Common myeloid progenitor, CD34-positive (primary cell): Measurements from ENCODE around the gene RNF144A.

Experiments used
- CTCF ChIA-PET: fragments of 350-600 bp; sonication (Branson Sonifier 250); formaldehyde crosslinking; loops from one replicate; lab custom pipeline; 2021; ENCODE audit warnings: antibody characterized with exemption; lab: Charles Lee
- POLR2A ChIA-PET: fragments of 350-600 bp; sonication (Branson Sonifier 250); formaldehyde crosslinking; loops from one replicate; lab custom pipeline; 2021; ENCODE audit warnings: antibody characterized with exemption; lab: Charles Lee
- DNase-seq, 3 donors: peaks; one replicate each; pipeline versions ENCODE4 v3.0.0 to v3.0.0-alpha.2; 2013
- H3K27ac ChIP-seq, 2 experiments: 1 replicate in 1 of 2; 2 replicates in 1 of 2; pipeline ENCODE4 v1.7.0; 2013; ENCODE audit warnings: inconsistent platforms in 2 of 2, low read length in 2 of 2, mild to moderate bottlenecking in 2 of 2, low read depth in 1 of 2, moderate library complexity in 1 of 2; ENCODE audit not compliant: severe bottlenecking in 2 of 2, insufficient read depth in 1 of 2, poor library complexity in 1 of 2
- H3K27me3 ChIP-seq, 5 experiments: replicated peaks in 2 of 5; 1 replicate in 3 of 5; 2 replicates in 2 of 5; pipeline versions ENCODE4 v1.6.1 to v1.7.0; 2013; ENCODE audit warnings: low read length in 4 of 5, mild to moderate bottlenecking in 2 of 5, moderate library complexity in 2 of 5, inconsistent platforms in 1 of 5; ENCODE audit not compliant: insufficient read depth in 5 of 5, control insufficient read depth in 4 of 5
- H3K36me3 ChIP-seq, 4 experiments: 1 replicate in 2 of 4; 2 replicates in 2 of 4; pipeline versions ENCODE4 v1.6.1 to v1.7.0; 2013; ENCODE audit warnings: low read length in 3 of 4, control low read depth in 1 of 4, mild to moderate bottlenecking in 1 of 4; ENCODE audit not compliant: control insufficient read depth in 4 of 4, insufficient read depth in 4 of 4
- H3K4me1 ChIP-seq, 4 experiments: 1 replicate in 3 of 4; 2 replicates in 1 of 4; pipeline versions ENCODE4 v1.6.1 to v1.7.1; 2013; ENCODE audit warnings: low read length in 3 of 4, mild to moderate bottlenecking in 3 of 4, control low read depth in 1 of 4, inconsistent platforms in 1 of 4, moderate library complexity in 1 of 4; ENCODE audit not compliant: control insufficient read depth in 4 of 4, insufficient read depth in 4 of 4; ENCODE audit errors: control extremely low read depth in 1 of 4
- H3K4me3 ChIP-seq, 7 experiments: 1 replicate in 4 of 7; 2 replicates in 3 of 7; pipeline versions ENCODE4 v1.5.1 to v1.7.0; 2013; ENCODE audit warnings: mild to moderate bottlenecking in 7 of 7, low read length in 6 of 7, moderate library complexity in 6 of 7, inconsistent platforms in 2 of 7, low read depth in 2 of 7, control low read depth in 1 of 7; ENCODE audit not compliant: insufficient read depth in 4 of 7, control insufficient read depth in 1 of 7; ENCODE audit errors: extremely low read depth in 1 of 7
- H3K9me3 ChIP-seq, 5 experiments: 1 replicate in 4 of 5; 2 replicates in 1 of 5; pipeline versions ENCODE4 v1.6.1 to v1.7.1; 2013; ENCODE audit warnings: low read length in 4 of 5, mild to moderate bottlenecking in 2 of 5, inconsistent platforms in 1 of 5, low read depth in 1 of 5, moderate library complexity in 1 of 5; ENCODE audit not compliant: control insufficient read depth in 4 of 5, insufficient read depth in 2 of 5; ENCODE audit errors: control extremely low read depth in 1 of 5
- WGBS: methylation state at CpG from one replicate; pipeline ENCODE4 v1.1.5; 2013; ENCODE audit not compliant: insufficient coverage; 5-methylcytosine and 5-hydroxymethylcytosine counted together

RNF144A gene

DNA sequence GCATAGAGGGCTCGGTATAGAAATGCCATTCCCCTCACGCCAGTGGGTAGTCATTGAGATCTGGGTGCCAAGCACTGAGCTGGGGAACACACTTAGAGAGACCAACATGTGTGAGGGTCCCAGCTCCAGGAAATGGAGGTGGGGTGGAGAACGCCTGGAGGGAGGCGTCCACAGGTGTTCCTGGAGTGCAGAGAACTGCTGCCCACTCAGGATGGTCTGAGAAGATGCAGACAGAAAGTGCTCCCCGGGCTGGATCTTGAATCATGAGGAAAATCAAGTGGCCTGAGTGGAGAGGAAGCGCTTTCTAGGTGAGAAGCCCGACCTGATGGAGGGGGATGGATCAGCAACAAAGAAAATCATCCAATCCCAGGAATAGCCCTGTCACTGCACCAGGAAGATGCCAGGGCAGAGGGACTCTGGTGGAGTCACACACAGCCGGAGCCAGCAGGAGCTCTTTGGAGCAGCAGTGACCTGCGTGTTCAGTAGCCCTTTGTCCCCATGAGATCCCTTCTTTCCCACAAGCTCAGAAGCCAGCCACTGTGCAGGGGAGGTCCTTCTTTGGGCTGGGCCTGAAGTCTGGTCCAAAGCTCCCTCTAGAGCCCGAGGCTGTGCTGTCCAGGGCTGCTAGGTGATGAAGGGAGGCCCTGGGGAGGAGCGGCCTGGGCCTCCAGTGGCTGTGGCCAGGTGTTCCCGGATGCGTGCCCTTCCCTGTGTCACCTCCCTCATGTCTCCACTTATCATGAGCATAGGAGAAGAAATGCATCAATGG lies 112.3 kb downstream of the RNF144A start:
- H3K4me1 ChIP-seq = peaks cover 0 to 37% (median 8%) of the 10 kb centered on the region in 4 experiments
- no peaks in the 10 kb centered on the region for H3K9me3 ChIP-seq
- peaks cover 8 to 88% (median 40%) of the 10 kb centered on the region in 4 experiments for H3K36me3 ChIP-seq
- 95% methylated on average over 12 of the region's 13 CpGs for WGBS
- DNase-seq = no peak
- POLR2A ChIA-PET = no interaction called here
- no peak overlapping the region for H3K27ac ChIP-seq
- no peaks in the 10 kb centered on the region for H3K27me3 ChIP-seq
- CTCF ChIA-PET = interaction anchor here (0.8 to 4.8 kb wide), 9 partner anchors 11 to 135 kb away, joined by 3 to 18 read pairs (median 3); no protein-coding TSS in a partner anchor
- no peak overlapping the region for H3K4me3 ChIP-seq

DNA sequence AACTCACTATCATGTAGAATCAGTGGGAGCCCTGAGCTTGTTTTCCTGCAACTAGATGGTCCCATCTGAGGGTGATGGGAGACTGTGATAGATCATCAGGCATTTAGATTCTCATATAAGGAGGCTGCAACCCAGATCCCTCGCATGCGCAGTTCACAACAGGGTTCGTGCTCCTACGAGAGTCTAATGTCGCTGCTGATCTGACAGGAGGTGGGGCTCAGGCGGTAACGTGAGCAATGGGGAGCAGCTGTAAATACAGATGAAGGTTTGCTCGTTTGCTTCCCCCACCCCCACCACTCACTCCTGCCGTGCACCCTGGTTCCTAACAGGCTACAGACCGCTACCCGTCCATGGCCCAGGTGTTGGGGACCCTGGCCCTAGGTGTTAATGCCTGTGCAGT lies 113.6 kb downstream of the RNF144A start:
- no peaks in the 10 kb centered on the region for H3K27me3 ChIP-seq
- ChIA-PET POLR2A (no interaction called here), CTCF (interaction anchor here (0.8 to 1.4 kb wide), 6 partner anchors 9 to 133 kb away, joined by 3 to 7 read pairs (median 4); no protein-coding TSS in a partner anchor)
- peaks cover 5 to 90% (median 35%) of the 10 kb centered on the region in 4 experiments for H3K36me3 ChIP-seq
- H3K4me3 ChIP-seq = no peak overlapping the region
- WGBS = 100% methylated on average over 5 of the region's 11 CpGs
- peaks cover 0 to 36% (median 8%) of the 10 kb centered on the region in 4 experiments for H3K4me1 ChIP-seq
- H3K27ac ChIP-seq = no peak overlapping the region
- no peak for DNase-seq
- no peaks in the 10 kb centered on the region for H3K9me3 ChIP-seq

DNA sequence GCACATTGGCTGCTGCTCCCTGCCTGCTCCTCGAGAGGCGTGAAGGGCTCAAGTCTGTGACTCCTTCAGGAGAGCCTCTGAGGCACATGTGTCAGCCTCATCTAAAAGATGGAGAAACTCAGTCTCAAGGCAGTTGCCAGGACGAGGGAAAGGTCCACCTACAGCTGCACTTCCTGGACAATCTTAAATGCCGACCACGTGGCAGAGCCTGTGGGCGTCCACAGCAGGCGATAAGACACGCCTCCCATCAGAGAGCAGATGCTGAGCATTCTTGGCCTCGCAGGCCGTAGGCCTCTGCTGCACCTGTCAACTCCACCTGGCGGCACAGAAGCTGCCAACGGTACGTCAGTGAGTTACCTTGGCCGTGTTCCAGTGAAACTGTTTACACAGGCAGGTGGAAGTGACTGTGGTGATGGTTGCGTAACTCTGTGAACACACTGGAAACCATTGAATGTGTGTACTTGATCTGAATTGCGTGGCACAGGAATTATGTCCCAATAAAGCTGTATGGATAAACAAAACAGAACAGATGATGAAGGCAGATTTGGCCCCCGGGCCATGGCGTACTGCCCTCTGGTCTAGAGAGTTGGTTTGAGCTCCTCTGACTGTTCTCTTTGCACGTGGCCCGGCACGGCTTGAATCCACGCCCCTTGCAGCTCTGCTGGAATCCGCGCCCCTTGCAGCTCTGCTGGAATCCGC lies 114.5 kb downstream of the RNF144A start:
- peak; percentile 67 to 85 (median 83) for DNase-seq
- 35% methylated on average over 18 of the region's 25 CpGs for WGBS
- POLR2A ChIA-PET = no interaction called here
- CTCF ChIA-PET = interaction anchor here (0.8 to 1.4 kb wide), 7 partner anchors 8 to 116 kb away, joined by 3 to 7 read pairs (median 4); no protein-coding TSS in a partner anchor
- H3K36me3 ChIP-seq = peaks cover 5 to 93% (median 36%) of the 10 kb centered on the region in 4 experiments
- H3K4me1 ChIP-seq = peaks cover 0 to 33% (median 8%) of the 10 kb centered on the region in 4 experiments
- no peak overlapping the region for H3K27ac ChIP-seq
- H3K4me3 ChIP-seq = no peak overlapping the region
- no peaks in the 10 kb centered on the region for H3K27me3 ChIP-seq
- H3K9me3 ChIP-seq = no peaks in the 10 kb centered on the region

DNA sequence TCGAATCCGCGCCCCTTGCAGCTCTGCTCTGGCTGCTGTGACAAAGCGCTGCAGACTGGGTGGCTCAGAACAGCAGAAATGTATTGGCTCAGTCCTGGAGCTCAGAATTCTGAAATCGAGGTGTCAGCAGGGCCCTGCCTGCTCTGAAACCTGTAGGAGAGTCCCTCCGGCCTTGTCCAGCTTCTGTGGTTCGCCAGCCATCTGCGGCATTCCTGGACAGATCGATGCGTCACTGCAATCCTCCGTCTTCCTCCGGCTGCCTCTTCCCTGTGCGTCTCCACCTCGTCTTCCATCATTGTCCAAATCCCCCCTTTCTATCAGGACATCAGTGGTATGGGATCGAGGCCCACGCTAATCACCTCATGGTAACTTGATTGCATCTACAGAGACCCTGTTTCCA lies 115.2 kb downstream of the RNF144A start:
- H3K27me3 ChIP-seq = no peaks in the 10 kb centered on the region
- H3K36me3 ChIP-seq = peaks cover 5 to 93% (median 36%) of the 10 kb centered on the region in 4 experiments
- POLR2A ChIA-PET = no interaction called here
- WGBS = 99% methylated on average over 14 of the region's 16 CpGs
- CTCF ChIA-PET = interaction anchor here (1.0 to 4.9 kb wide), 5 partner anchors 10 to 117 kb away, joined by 3 to 31 read pairs (median 4); no protein-coding TSS in a partner anchor
- peaks cover 0 to 26% (median 8%) of the 10 kb centered on the region in 4 experiments for H3K4me1 ChIP-seq
- H3K4me3 ChIP-seq = no peak overlapping the region
- no peak overlapping the region for H3K27ac ChIP-seq
- H3K9me3 ChIP-seq = no peaks in the 10 kb centered on the region
- no peak for DNase-seq

DNA sequence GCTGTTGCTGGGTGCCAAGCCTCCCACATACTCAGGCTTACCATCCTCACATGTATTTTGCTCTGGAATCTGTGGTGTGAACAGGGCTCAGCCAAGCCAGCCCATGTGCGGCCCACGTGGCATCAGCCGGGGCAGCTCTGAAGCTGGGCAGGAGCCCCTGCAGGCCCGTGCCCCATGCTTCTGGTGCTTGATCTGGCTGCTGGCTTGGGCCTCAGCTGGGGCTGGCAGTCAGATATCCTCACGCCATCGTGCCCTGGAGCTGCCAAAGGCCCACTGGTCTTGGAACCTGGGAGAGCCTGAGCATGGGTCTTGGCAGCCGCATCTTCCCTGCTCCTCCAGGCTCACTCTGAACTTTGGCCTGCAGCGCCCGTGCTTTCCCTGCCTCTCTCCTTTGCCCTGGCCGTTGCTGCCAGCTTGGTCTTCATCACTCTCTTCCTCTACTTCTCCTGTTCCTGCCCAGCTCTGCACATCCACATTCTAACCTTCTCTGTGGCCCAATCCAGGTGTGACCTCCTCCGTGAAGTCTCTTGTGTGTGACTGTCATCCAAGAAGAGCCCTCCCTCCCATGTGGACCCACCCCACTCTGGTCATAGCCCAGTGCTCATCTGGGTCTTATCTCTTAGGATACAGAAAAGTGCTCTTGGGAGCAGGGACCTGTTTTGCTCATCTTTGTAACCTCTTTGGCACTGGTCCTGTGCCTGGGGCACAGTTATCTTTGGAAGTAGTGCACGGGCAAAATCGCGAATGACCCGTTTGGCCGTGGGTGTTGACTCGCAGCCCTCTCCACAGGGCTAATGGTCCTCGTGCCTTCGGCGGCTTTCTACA lies 116.1 kb downstream of the RNF144A start:
- POLR2A ChIA-PET = no interaction called here
- Histone ChIP-seq H3K36me3 (peaks cover 5 to 92% (median 33%) of the 10 kb centered on the region in 4 experiments), H3K9me3 (no peaks in the 10 kb centered on the region), H3K27ac (no peak overlapping the region), H3K4me1 (peaks cover 0 to 25% (median 8%) of the 10 kb centered on the region in 4 experiments), H3K27me3 (no peaks in the 10 kb centered on the region), H3K4me3 (no peak overlapping the region)
- DNase-seq = no peak
- CTCF ChIA-PET = interaction anchor here (0.7 to 4.9 kb wide), 5 partner anchors 8 to 112 kb away, joined by 3 to 31 read pairs (median 3); no protein-coding TSS in a partner anchor
- 96% methylated on average over 18 of the region's 20 CpGs for WGBS

DNA sequence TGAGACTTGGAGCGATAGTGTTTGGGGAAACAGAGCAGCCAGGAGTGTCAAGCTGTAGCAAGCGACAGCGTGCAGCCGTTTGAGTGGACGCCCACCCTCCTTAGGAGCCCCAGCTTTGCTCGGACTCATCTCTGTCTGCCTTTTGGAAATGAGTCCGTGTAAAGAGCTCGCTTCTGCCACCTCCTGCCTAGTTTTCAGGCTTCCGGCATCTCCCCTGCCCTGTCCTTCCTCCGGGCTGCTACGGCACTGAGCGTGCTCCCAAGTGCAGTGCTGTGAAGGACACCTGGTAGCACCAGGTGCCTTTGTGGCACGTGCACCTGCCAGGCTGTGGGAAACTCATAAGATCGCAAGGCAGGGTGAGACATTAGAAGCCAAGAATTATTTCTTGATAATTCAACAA lies 117.1 kb downstream of the RNF144A start:
- no peak for DNase-seq
- Histone ChIP-seq H3K4me3 (no peak overlapping the region), H3K27ac (no peak overlapping the region), H3K27me3 (no peaks in the 10 kb centered on the region), H3K4me1 (peaks cover 0 to 22% (median 5%) of the 10 kb centered on the region in 4 experiments), H3K9me3 (no peaks in the 10 kb centered on the region), H3K36me3 (peaks cover 3 to 84% (median 30%) of the 10 kb centered on the region in 4 experiments)
- 85% methylated on average over 14 of the region's 14 CpGs for WGBS
- ChIA-PET CTCF (interaction anchor here (0.7 to 4.9 kb wide), 6 partner anchors 9 to 138 kb away, joined by 3 to 31 read pairs (median 4); no protein-coding TSS in a partner anchor), POLR2A (no interaction called here)
